ENCODE measurements around the gene SMC6.

The SMC6 gene

DNA sequence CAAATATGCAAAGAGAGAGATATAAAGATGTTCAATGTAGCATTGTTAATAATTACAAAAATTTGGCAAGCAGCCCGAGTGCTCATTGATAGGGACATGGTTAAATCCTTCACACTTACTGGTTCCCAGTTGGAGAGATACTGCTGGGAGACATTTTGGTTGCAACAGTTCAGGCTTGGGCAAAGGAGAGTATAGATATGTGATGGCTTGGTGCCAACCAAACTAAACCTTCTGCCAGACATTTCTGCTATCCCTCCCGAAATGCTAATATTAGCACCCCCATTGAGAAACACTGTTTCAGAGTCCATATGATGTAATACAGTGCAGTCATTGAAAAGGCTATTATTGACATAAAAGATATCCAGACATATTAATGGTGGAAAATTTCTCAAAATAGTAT lies 11.8 kb upstream of the SMC6 start:
- H3K4me3 ChIP-seq (ENCODE audit: low read length) = no peak overlapping the region
- DNase-seq (ENCODE audit: low read depth) = no peak
- TF ChIP-seq, protein P1, sequence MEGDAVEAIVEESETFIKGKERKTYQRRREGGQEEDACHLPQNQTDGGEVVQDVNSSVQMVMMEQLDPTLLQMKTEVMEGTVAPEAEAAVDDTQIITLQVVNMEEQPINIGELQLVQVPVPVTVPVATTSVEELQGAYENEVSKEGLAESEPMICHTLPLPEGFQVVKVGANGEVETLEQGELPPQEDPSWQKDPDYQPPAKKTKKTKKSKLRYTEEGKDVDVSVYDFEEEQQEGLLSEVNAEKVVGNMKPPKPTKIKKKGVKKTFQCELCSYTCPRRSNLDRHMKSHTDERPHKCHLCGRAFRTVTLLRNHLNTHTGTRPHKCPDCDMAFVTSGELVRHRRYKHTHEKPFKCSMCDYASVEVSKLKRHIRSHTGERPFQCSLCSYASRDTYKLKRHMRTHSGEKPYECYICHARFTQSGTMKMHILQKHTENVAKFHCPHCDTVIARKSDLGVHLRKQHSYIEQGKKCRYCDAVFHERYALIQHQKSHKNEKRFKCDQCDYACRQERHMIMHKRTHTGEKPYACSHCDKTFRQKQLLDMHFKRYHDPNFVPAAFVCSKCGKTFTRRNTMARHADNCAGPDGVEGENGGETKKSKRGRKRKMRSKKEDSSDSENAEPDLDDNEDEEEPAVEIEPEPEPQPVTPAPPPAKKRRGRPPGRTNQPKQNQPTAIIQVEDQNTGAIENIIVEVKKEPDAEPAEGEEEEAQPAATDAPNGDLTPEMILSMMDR (conservative IDR thresholded peaks at IDR 0.05; ENCODE audit: low read length) = no peak

DNA sequence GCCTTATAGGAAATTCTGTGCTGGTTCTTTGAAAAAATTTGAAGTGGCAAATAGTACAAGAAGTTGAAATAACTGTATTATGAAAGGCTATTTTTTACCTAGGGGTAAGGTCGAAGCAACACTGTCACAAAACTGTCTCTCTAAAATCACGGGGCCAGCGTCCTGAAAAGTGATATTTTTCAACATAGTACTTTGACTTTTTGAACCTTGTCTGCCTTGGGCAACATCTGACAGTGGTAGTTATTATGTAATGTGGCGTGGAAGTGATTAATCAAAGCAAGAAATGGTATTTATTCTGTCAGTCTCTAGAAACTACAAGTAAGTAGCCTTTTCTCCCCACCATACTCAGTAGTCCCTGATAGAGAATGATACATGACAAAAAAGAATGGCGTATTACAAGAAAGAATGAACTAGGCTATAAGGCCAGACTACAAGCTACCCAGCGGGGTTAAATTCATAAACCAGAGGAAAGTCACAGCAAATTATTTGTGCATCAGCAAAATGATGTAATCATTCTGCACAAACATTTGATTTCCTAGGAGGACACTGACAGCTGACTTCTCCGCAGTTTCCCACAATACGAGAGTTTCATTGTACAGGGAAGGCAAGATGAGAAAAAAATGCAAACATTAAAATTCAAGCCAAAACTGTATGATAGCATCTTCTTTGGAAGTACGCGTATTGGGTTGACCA lies 10.2 kb upstream of the SMC6 start:
- DNase-seq (ENCODE audit: low read depth) = no peak
- no peak overlapping the region for H3K4me3 ChIP-seq (ENCODE audit: low read length)
- TF ChIP-seq, protein P1 (conservative IDR thresholded peaks at IDR 0.05; ENCODE audit: low read length) = no peak

GRCh38 chr2:17762451-17762850 lies 8.8 kb upstream of the SMC6 start:
- DNase-seq (ENCODE audit: low read depth) = no peak
- TF ChIP-seq, protein P1 (conservative IDR thresholded peaks at IDR 0.05; ENCODE audit: low read length) = no peak
- no peak overlapping the region for H3K4me3 ChIP-seq (ENCODE audit: low read length)

DNA sequence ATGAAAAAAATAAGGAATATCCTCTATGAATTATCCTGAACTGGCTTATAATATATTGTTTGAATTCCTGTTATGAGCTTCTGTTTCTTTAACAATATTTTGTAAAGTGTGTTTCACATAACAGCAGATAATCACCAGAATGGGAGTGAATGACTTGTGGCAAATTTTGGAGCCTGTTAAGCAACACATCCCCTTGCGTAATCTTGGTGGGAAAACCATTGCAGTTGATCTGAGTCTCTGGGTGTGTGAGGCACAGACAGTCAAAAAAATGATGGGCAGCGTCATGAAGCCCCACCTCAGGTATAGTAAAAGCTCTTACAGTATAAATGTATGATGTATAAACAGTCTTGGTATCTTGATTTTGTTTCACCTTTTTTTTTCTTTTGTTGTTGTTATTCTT lies 6.2 kb upstream of the SMC6 start:
- peak; percentile 56 for DNase-seq (ENCODE audit: low read depth)
- TF ChIP-seq, protein P1 (conservative IDR thresholded peaks at IDR 0.05; ENCODE audit: low read length) = no peak

GRCh38 chr2:17758118-17758517 lies 4.5 kb upstream of the SMC6 start:
- H3K4me3 ChIP-seq (ENCODE audit: low read length) = no peak overlapping the region
- no peak for DNase-seq (ENCODE audit: low read depth)
- TF ChIP-seq, protein P1 (conservative IDR thresholded peaks at IDR 0.05; ENCODE audit: low read length) = no peak

More for the DNA sequence above, 6.2 kb upstream of the SMC6 start:
- no peak overlapping the region for H3K4me3 ChIP-seq (ENCODE audit: low read length)

- TF ChIP-seq, protein P1 (conservative IDR thresholded peaks at IDR 0.05; ENCODE audit: low read length) = no peak; the same call in 1 of the 2 replicates
- H3K4me3 ChIP-seq (ENCODE audit: low read length) = no peak overlapping the region
- DNase-seq (ENCODE audit: low read depth) = peak; percentile 54
Measured at GRCh38 chr2:17757321-17757720, 3.7 kb upstream of the SMC6 start.

GRCh38 chr2:17756668-17757067 lies 3.1 kb upstream of the SMC6 start:
- H3K4me3 ChIP-seq (ENCODE audit: low read length) = no peak overlapping the region
- peak; percentile 26 for DNase-seq (ENCODE audit: low read depth)
- TF ChIP-seq, protein P1 (conservative IDR thresholded peaks at IDR 0.05; ENCODE audit: low read length) = no peak

Data from AG10803 (cell line).